OCI-M1 (cell line): ENCODE results near the gene TSC22D3.

ENCODE experiments used
- DNase-seq: peaks from one replicate; lab custom pipeline; 2025; lab: John Stamatoyannopoulos, UW

TSC22D3 gene

GRCh38 chrX:107760304-107761077, 15.1 kb downstream of the TSC22D3 start:
- no peak for DNase-seq

DNA sequence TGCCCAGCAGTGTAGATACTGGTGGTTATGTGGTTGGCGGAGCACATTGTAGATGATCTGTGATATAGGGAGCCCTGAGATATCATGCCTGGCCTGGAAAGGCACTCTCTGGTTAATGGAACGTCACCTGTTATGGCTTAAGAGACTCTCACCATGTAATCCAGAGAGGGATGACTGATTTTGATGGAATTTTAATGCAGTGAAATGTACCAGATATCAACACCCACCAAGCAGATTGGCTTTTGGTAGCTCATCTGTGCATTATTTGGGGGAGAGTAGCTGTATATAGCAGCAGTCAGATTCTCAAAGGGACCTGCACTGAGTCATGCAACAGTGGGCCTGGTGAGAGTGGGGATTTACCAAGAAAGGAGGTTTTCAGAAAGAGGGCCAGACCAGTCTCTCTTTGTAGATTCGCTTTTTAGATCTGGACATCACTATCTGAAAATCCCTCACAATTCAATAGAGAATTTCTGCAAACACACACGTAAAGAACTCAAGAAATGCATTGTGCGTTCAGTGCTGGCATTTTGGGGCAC, 17.3 kb downstream of the TSC22D3 start:
- no peak for DNase-seq

DNA sequence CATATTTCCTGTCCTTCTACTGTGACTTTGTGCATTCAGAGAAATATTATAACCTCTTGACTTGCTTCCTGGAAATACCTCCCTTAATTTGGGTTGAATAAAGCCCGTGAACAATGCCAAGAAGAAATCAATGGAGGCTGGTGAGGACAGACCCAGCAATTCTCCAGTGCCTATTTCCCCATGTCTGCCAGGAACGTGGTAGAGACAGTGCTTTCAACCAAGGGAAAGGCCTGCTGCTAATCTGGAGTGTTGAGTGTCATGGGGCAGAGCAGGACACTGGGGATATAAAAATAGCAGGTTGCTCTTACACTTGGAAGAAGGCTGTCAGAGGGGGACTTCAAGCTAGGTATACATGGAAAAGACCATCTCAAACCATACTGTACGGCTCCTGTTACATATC, 19.9 kb downstream of the TSC22D3 start:
- DNase-seq, result no peak

DNA sequence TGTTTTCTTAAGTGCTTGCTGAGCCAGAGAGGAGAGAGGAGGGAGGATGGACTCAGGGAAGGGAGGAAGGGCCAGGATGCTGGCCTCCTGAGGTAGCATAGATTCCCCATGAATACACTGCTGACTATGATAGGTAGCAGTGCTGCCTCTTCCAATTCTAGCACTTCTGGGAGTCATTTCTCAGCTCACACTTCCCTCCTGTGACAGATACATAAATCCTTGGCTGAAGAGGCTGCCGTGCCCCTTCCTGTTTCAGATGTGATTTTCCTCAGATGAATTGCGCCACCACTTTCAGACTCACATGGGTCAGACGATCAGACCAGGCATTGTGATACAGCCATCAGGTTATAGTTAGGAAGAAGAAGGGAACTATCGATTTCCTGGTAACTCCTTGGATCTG, 22.4 kb downstream of the TSC22D3 start:
- no peak for DNase-seq

GRCh38 chrX:107752714-107753113, 22.9 kb downstream of the TSC22D3 start:
- DNase-seq, result no peak

- DNase-seq, result no peak
Observed at GRCh38 chrX:107752043-107752442, 23.5 kb downstream of the TSC22D3 start.

GRCh38 chrX:107750861-107751445, 24.6 kb downstream of the TSC22D3 start:
- no peak for DNase-seq

GRCh38 chrX:107750263-107750662, 25.3 kb downstream of the TSC22D3 start:
- DNase-seq, result no peak

DNA sequence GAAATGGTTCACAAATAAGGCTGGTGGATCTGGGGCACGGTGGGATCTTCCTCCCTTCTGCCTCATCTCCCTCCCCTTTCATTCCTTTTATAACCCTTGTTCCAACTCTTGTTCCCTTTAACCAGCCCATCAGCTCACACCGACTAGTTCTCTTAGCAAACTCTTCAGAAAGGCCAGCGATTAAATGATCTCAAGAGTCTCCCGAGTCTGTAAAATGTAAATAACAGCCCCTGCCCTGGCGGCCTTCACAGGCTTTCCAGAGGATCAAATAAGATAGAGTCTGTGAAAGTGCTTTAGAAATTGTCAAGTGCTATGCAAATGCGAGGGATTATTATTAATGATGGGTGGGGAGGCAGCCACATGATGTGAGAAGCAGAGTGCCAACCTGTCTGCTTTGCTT, 27.1 kb downstream of the TSC22D3 start:
- DNase-seq, result no peak

GRCh38 chrX:107747596-107748161, 27.9 kb downstream of the TSC22D3 start:
- DNase-seq, result no peak

DNA sequence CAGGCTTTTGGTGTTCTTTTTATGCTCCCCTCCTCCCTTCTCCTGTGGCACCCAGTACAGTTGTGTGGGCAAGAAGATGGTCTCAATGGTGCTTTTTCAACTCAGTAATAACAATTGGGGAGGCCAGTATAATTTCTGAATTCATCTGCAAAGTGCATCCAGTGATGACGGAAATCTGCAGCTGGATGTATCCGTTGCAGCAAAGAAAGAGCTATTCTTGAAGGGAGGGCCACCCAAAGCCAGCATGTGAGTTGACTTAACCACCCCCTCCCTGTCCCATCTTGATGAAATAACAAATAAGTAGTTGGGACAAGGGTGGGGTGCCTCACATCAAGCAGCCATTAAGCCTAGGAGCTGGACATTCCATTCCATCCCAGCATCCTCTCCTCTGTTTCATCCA, 30.7 kb downstream of the TSC22D3 start:
- DNase-seq, result no peak

GRCh38 chrX:107743995-107744394, 31.6 kb downstream of the TSC22D3 start:
- no peak for DNase-seq

GRCh38 chrX:107742700-107743191, 32.8 kb downstream of the TSC22D3 start:
- no peak for DNase-seq

GRCh38 chrX:107741404-107741790, 34.2 kb downstream of the TSC22D3 start:
- no peak for DNase-seq

GRCh38 chrX:107739541-107739940, 36.0 kb downstream of the TSC22D3 start:
- DNase-seq, result no peak

- DNase-seq, result no peak
Observed at GRCh38 chrX:107738768-107739167, 36.8 kb downstream of the TSC22D3 start.

DNA sequence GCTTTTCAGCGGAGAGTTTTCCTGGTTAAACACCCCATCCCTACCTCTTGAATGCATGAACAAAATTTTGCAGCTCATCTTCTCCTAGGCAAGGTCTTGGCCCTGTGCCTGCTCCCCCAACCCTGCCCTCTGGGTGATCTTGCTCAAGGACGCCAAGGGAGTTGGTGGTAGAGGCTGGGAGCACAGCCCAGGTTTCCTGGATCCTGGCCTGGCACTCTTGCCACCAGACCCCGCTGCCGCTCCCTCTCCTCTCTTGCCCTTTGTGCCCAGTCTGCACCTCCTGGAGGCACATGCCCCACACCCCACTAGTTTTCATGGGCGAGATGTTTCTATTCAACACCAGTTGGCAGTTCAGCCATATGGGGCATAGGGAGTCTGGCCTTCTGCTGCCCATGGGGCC, 37.3 kb downstream of the TSC22D3 start:
- DNase-seq, result no peak

DNA sequence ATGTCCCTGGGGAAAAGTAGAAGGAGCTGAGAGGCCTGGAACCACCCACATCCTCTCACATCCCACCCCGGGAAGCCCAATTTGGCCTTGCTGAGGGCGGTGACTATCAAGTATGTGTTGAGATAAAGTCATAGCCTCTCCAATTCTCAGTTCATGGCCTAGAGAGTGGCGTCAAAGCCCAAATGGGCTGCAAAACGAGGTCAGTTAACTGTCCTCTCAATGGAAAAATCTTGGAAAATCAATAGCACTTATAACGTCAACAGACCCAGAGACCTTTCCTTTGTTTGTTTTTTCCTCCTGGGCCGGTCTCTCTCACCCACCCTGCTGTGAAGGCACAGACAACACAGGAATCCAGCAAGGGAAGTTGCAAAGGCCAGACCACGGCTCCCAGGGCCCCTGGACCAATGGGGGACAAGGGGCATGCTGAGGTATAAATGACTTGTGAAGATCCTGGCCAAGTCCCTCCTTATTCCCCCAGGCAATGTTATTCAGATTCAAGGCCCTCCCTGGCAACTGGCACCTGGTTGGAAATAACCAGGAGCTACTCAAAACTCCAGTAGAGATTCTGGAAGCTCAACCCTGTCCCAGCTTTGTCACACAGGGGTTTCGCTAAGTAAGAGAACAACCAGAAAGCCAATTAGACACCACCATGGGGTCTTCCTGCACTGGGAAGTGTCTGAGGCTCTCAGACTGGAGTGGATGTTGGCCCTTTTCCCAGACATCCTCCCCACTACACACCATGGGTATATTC, 38.6 kb downstream of the TSC22D3 start:
- DNase-seq, result no peak

GRCh38 chrX:107734646-107735045, 40.9 kb downstream of the TSC22D3 start:
- DNase-seq, result no peak

- DNase-seq, result no peak
Observed at GRCh38 chrX:107733686-107734085, 41.9 kb downstream of the TSC22D3 start.

- DNase-seq, result peak; percentile 82
Observed at GRCh38 chrX:107731831-107732502, 43.6 kb downstream of the TSC22D3 start.
